Ovary (tissue), 9 donors: ENCODE results near the gene PRKD3. TPM values are rescaled to one million over a fixed set of nuclear protein-coding genes. Genes with fewer than 3 reads are reported as not detected.

Experiments used
- DNase-seq, 5 donors: peaks; one replicate each; pipeline ENCODE4 v3.0.0-alpha.2; 2019 to 2020
- H3K27ac ChIP-seq, 2 donors: fragments of 200-600 bp; one replicate each; pipeline versions ENCODE4 v1.5.1 to v1.8.0; 2019 to 2022
- H3K27me3 ChIP-seq: fragments of 200-600 bp; one replicate; pipeline ENCODE4 v1.8.0; 2022
- H3K36me3 ChIP-seq: fragments of 200-600 bp; sonication (generic); one replicate; pipeline ENCODE4 v1.5.1; 2019
- H3K4me1 ChIP-seq: one replicate; pipeline ENCODE4 v1.8.1; 2013; ENCODE audit warnings: mild to moderate bottlenecking, moderate library complexity; ENCODE audit not compliant: insufficient read depth
- H3K4me3 ChIP-seq: fragments of 200-600 bp; sonication (generic); one replicate; pipeline ENCODE4 v1.5.1; 2017
- H3K9me3 ChIP-seq, 2 donors: fragments of 200-600 bp in 1 of 2; sonication (generic) in 1 of 2; one replicate each; pipeline versions ENCODE4 v1.5.1 to v1.8.1; 2013 to 2019; ENCODE audit warnings: mild to moderate bottlenecking in 1 of 2, moderate library complexity in 1 of 2
- EP300 ChIP-seq: sonication (generic); formaldehyde crosslinking; IDR thresholded peaks from one replicate; pipeline ENCODE4 v1.6.1; 2017; ENCODE audit warnings: antibody characterized with exemption
- POLR2A ChIP-seq: fragments of 450-650 bp; IDR thresholded peaks from one replicate; pipeline ENCODE4 v1.6.1; 2017; ENCODE audit warnings: antibody characterized with exemption, mild to moderate bottlenecking, moderate library complexity
- WGBS, 3 donors: extraction: QIAGEN DNeasy Blood & Tissue Kit in 1 of 3; methylation state at CpG; one replicate each; pipeline versions ENCODE4 v1.1.5 to v1.1.7; 2013 to 2017; 5-methylcytosine and 5-hydroxymethylcytosine counted together
- intact Hi-C, 4 donors: fragments of 100-400 bp; cut with DNase I; formaldehyde crosslinking; loops; one replicate each; pipeline versions ENCODE4 v1.11.0 to v1.15.1; 2022 to 2023
- polyA plus RNA-seq, 2 donors: library from polyadenylated mRNA; stranded (reverse); fragments of 200-250 nt in 1 of 2; fragments of 350-450 nt in 1 of 2; fragmentation: Illumina TruSeq in 1 of 2; extraction: RNeasy Lipid Tissue Mini Kit (QIAGEN cat#74804) in 1 of 2; gene quantifications; one replicate each; pipeline ENCODE4 v1.2.3, GENCODE V29; 2013 to 2014
- total RNA-seq, 7 donors: library from RNA; depleted of rRNA in 2 of 7; stranded (reverse); fragments of >200 nt in 2 of 7; fragmentation: NEBNext Ultra II Directional in 3 of 7; extraction: Animal tissue kit (Norgen Biotek cat#: 25700) in 3 of 7; gene quantifications; one replicate each; pipeline versions ENCODE4 v1.1.0 to v1.2.4, GENCODE V29; 2016 to 2023
- TF ChIP-seq, protein P1 (sequence below), 3 donors: fragments of 450-650 bp in 2 of 3; fragments of 200-600 bp in 1 of 3; IDR thresholded peaks; one replicate each; pipeline versions ENCODE4 v1.5.1 to v1.8.0; 2016 to 2022; ENCODE audit warnings: antibody characterized with exemption in 3 of 3, mild to moderate bottlenecking in 1 of 3
- donor health status: DM: no; HTN: no; CAD: no; lungs with moderate emphysema.
- donor health status: DM: no; HTN: no; CAD: no.
- donor health status: Bipolar disorder and iron deficiency.
- donor health status: DM: yes; HTN: yes; CAD: no.
- donor health status: DM: no; HTN: no; CAD: no.
- donor health status: DM: yes; HTN: yes; CAD: no.

Gene PRKD3
- total and polyA plus RNA-seq, 9 donors = 13.7 to 48.8 (median 38.5) TPM

DNA sequence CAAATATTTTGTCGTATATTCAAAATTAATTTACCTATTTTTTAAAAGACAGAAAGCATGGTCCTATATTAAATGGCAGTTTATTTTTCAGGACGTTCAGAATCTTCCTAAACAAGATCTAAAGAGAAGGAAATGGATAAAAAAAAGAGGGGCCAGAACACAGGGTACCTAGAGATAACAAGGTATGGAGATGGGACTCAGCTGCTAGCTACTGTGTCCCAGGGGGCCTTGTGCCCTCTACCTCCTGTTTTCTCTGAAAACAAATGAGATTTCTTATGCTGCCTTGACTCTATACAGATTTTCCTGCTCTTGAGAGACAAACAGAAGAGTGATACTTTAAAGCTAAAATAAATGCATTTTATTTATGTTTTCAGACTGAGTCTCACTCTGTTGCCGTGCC, 9.3 kb downstream of the PRKD3 start:
- 72 to 75% (median 75%) methylated on average over 3 of the region's 3 CpGs for WGBS, 3 donors
- peaks cover 5% of the 10 kb centered on the region for H3K4me1 ChIP-seq

GRCh38 chr2:37307500-37307899, 17.1 kb downstream of the PRKD3 start:
- H3K27ac ChIP-seq = no peak overlapping the region
- WGBS, 3 donors = 89 to 92% (median 91%) methylated on average over 2 of the region's 2 CpGs

More for the DNA sequence above, 9.3 kb downstream of the PRKD3 start:
- H3K27ac ChIP-seq = no peak overlapping the region
- H3K4me3 ChIP-seq = no peak overlapping the region
- H3K27me3 ChIP-seq = no peaks in the 10 kb centered on the region
- H3K36me3 ChIP-seq = no peaks in the 10 kb centered on the region
- DNase-seq = no peak
- intact Hi-C loops = no loop called here
- no peaks in the 10 kb centered on the region for H3K9me3 ChIP-seq
- TF ChIP-seq EP300 = no peak
- TF ChIP-seq POLR2A = no peak
- TF ChIP-seq, protein P1, sequence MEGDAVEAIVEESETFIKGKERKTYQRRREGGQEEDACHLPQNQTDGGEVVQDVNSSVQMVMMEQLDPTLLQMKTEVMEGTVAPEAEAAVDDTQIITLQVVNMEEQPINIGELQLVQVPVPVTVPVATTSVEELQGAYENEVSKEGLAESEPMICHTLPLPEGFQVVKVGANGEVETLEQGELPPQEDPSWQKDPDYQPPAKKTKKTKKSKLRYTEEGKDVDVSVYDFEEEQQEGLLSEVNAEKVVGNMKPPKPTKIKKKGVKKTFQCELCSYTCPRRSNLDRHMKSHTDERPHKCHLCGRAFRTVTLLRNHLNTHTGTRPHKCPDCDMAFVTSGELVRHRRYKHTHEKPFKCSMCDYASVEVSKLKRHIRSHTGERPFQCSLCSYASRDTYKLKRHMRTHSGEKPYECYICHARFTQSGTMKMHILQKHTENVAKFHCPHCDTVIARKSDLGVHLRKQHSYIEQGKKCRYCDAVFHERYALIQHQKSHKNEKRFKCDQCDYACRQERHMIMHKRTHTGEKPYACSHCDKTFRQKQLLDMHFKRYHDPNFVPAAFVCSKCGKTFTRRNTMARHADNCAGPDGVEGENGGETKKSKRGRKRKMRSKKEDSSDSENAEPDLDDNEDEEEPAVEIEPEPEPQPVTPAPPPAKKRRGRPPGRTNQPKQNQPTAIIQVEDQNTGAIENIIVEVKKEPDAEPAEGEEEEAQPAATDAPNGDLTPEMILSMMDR (IDR thresholded peaks at IDR 0.05) = no peak

GRCh38 chr2:37306024-37306423, 18.6 kb downstream of the PRKD3 start:
- 73 to 88% (median 75%) methylated on average over 3 of the region's 3 CpGs for WGBS, 3 donors

More at GRCh38 chr2:37307500-37307899, 17.1 kb downstream of the PRKD3 start:
- DNase-seq = no peak
- intact Hi-C loops = no loop called here
- H3K27me3 ChIP-seq = no peaks in the 10 kb centered on the region
- H3K36me3 ChIP-seq = no peaks in the 10 kb centered on the region
- no peaks in the 10 kb centered on the region for H3K9me3 ChIP-seq
- no peaks in the 10 kb centered on the region for H3K4me1 ChIP-seq
- no peak overlapping the region for H3K4me3 ChIP-seq
- TF ChIP-seq EP300 (no peak), POLR2A (no peak)
- TF ChIP-seq, protein P1 (IDR thresholded peaks at IDR 0.05) = no peak

DNA sequence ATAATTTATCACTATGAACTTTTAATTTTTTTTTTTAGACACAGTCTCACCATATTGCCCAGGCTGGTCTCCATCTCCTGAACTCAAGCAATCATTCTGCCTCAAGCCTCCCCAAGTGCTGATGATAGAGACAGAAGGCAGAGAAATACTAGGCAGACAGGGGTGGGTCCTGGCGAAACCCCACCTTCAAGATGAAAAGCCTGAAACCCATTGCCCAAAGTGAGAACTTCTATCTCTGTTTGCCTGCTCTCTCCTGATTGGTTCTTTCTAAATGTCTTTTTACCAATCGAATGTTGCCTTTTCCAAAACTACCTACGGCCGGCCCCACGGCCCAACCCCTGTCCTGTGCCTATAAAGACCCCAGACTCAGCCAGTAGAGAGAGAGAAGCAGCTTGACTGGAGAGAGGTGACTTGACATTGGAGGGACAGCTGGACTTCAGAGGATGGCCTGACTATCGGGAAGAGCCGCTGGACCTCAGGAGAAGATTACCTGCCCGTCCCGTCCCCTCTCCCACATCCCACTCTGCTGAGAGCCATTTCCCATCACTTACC, 21.9 kb downstream of the PRKD3 start:
- no peak for DNase-seq
- Histone ChIP-seq H3K36me3 (no peaks in the 10 kb centered on the region), H3K4me1 (no peaks in the 10 kb centered on the region), H3K9me3 (no peaks in the 10 kb centered on the region), H3K4me3 (no peak overlapping the region), H3K27me3 (no peaks in the 10 kb centered on the region), H3K27ac (no peak overlapping the region)
- WGBS, 3 donors = 92 to 97% (median 97%) methylated on average over 9 of the region's 9 CpGs
- intact Hi-C loops = no loop called here
- TF ChIP-seq POLR2A (no peak), EP300 (no peak)
- TF ChIP-seq, protein P1 (IDR thresholded peaks at IDR 0.05) = no peak

More at GRCh38 chr2:37306024-37306423, 18.6 kb downstream of the PRKD3 start:
- TF ChIP-seq EP300 (no peak), POLR2A (no peak)
- TF ChIP-seq, protein P1 (IDR thresholded peaks at IDR 0.05) = no peak
- Histone ChIP-seq H3K4me1 (no peaks in the 10 kb centered on the region), H3K36me3 (no peaks in the 10 kb centered on the region), H3K27ac (no peak overlapping the region), H3K4me3 (no peak overlapping the region), H3K27me3 (no peaks in the 10 kb centered on the region), H3K9me3 (no peaks in the 10 kb centered on the region)
- DNase-seq = no peak
- intact Hi-C loops = no loop called here
